Loucy (cell line): ENCODE measurements around the gene TRNP1.

Source experiments
- EZH2phosphoT487 ChIP-seq: fragments of 200-600 bp; IDR thresholded peaks from 2 replicates; pipeline ENCODE4 v1.6.1; 2018; ENCODE audit warnings: antibody characterized with exemption, mild to moderate bottlenecking, moderate library complexity, borderline replicate concordance
- TF ChIP-seq, protein P1 (sequence below): fragments of 200-600 bp; sonication (generic); conservative IDR thresholded peaks from 2 replicates; pipeline ENCODE4 v1.5.1; 2014; ENCODE audit warnings: mild to moderate bottlenecking, antibody characterized with exemption, low read length

- TF ChIP-seq, protein P1, sequence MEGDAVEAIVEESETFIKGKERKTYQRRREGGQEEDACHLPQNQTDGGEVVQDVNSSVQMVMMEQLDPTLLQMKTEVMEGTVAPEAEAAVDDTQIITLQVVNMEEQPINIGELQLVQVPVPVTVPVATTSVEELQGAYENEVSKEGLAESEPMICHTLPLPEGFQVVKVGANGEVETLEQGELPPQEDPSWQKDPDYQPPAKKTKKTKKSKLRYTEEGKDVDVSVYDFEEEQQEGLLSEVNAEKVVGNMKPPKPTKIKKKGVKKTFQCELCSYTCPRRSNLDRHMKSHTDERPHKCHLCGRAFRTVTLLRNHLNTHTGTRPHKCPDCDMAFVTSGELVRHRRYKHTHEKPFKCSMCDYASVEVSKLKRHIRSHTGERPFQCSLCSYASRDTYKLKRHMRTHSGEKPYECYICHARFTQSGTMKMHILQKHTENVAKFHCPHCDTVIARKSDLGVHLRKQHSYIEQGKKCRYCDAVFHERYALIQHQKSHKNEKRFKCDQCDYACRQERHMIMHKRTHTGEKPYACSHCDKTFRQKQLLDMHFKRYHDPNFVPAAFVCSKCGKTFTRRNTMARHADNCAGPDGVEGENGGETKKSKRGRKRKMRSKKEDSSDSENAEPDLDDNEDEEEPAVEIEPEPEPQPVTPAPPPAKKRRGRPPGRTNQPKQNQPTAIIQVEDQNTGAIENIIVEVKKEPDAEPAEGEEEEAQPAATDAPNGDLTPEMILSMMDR = no peak
- no peak for TF ChIP-seq EZH2phosphoT487
Observed at GRCh38 chr1:26951821-26952497, 41.5 kb upstream of the TRNP1 start.
